PC-3 (cell line): ENCODE measurements around the gene ZNF407.

Source experiments
- CTCF ChIP-seq: fragments of 300-600 bp; sonication (generic); conservative IDR thresholded peaks from 2 replicates; pipeline ENCODE4 v1.5.1; 2017; ENCODE audit warnings: antibody characterized with exemption, low read depth, mild to moderate bottlenecking, low read length
- EZH2 ChIP-seq: fragments of 300-600 bp; sonication (generic); IDR thresholded peaks from one replicate; pipeline ENCODE4 v1.6.1; 2017; ENCODE audit warnings: antibody characterized with exemption, mild to moderate bottlenecking, low read length; ENCODE audit not compliant: unreplicated experiment
- EZH2phosphoT487 ChIP-seq: fragments of 300-600 bp; sonication (generic); IDR thresholded peaks from 2 replicates; pipeline ENCODE4 v1.6.1; 2018; ENCODE audit warnings: mild to moderate bottlenecking, antibody characterized with exemption, low read length, borderline replicate concordance

GRCh38 chr18:74632856-74633255, 35.2 kb downstream of the ZNF407 start:
- TF ChIP-seq CTCF = no peak
- no peak for TF ChIP-seq EZH2
- TF ChIP-seq EZH2phosphoT487 = no peak
